Stimulated activated CD8-positive, alpha-beta memory T cell treated with anti-CD3 and anti-CD28 coated beads, Interleukin-4, amount 100 ng/mL, for 4 hours (primary cell): ENCODE results near the gene AGO3.
"Not testable (repeated sequence)": the region's sequence is repeated elsewhere in the genome, so short reads cannot be mapped to it uniquely, and the experiment has no call there.

ENCODE experiments used
- DNase-seq, 2 donors: peaks; one replicate each; pipeline ENCODE4 v3.0.0-alpha.2; 2020; ENCODE audit warnings: low read depth in 2 of 2, low spot score in 1 of 2

Gene AGO3

DNA sequence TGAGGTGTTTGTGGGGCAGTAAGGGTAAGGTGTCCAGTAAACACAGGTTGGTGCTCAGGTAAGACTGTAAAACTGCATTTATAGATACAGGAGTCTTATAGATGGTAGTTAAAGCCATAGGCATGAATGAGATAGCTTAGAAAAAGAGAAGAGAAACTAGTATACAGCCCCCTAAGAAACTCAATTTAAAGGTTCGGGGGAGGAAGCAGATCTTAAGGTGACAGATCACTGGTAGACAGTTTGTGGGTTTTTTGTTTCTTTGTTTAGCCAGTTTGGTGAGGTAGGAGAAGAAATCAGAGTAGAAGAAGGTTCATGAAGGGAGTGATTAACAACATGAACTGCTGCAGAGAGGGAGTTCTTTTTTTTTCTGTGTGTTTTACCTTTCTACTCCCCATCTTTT is 6.1 kb upstream of the AGO3 start:
- no peak for DNase-seq

DNA sequence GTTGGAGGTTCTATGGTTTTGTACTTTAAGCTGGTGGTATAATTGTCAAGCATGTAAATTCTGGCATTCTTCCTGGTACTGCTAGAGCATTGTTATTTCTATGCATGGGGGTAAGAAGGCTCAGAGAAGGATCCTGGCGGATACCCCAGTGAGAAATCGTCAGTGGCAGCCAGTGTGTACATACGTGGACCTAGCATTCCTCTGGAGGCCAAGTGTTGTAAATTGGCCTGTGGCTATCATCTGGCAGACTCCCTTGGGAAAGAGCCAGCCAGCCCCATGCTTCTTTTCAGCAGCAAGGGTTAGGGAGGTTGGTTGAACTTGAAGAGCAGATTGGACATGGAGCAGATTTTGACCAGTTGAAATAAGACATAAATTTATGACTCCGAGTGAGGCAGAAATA is 5.2 kb upstream of the AGO3 start:
- no peak for DNase-seq

DNA sequence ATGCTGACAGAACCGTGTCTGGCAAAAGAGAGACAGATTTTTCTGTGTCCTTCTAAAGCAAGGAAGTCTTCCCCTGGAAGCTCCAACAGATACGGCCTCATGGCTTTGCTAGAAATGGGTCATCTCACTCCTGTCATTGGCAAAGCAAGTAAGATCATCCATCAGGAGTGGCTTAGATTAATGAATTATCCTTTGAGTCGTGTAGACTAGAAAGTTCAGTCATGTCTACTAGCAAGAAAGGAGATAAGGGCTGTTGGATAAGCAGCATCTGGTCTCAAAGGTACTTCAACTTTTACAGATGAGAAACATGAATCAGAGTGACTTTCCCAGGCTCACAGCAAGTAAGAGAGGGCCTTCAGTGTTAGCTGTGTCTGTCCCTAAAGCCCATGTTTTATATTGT is 3.4 kb upstream of the AGO3 start:
- DNase-seq = no peak

DNA sequence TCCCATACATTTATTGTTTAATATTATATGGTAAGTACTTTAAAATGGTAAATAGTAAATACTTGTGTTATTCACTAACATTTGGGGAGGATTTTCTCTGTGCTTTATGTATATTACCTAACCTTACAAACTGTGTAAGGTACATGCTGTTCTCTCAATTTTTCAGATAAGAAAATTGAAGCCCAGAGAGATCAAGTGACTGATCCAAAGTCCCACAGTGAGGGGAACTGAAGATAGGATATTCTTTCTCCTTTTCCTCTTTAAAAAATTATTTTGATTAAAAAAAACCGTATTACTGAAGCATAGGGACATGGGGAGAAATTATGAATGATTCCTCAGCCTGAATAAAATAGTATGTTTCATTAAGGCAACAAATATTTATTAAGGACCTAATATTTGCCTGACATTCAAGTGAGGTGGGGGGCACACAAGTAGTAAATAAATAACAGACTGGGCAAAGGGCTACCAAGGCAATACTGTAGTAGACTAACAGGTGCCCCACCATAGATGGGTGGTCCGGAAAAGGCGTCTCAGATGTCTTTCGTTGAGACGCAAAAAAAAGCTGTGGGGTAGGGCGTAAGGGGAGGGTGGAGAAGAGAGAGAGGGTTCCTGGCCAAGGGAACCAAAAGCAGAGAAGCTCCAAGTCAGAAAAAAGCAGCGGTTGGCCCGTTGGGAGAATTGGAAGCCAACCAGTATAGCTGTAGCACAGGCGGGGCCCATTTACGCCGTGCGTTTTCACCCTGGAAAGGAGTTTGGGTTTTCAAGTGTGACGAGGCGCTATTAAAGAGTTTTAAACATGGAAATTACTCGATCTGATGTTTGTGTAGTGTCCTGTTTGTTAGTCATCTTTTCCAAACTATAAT is 944 bp upstream of the AGO3 start:
- peak; percentile 3 to 6 for DNase-seq

DNA sequence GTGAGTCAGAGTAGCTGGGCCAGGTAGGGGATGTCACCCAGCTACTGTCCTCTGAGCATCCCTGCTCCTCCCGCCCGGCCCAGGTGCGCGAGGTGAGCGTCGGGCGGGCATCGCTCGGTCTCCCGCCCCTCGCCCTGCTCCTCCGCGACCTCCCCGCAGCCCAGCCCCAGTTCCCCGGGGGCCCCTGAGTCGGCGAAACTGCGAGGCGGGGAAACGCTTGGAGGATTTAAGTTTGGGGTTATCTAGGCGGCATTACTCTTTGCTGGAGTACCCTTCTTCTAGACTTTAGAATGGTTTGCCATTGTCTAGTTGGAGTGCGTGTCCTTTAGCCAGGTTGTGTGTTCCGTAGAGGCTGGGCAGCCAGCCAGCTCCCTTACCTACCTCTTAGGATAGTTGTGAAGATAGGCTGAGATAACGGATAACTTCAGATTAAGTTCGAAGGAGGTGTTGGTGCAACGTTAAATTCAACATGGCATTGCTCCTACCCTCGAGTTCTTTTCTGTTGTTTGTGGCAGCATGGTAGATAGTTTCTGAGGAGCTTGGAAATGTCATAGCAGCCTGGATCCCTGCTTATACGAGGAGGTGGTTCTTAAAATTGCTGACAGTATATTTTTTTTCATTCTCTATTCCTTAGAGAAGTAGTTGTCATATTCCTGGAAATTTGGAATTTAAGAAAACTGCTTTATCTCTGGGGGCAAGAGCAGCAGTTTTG is 697 bp downstream of the AGO3 start:
- DNase-seq = no peak

DNA sequence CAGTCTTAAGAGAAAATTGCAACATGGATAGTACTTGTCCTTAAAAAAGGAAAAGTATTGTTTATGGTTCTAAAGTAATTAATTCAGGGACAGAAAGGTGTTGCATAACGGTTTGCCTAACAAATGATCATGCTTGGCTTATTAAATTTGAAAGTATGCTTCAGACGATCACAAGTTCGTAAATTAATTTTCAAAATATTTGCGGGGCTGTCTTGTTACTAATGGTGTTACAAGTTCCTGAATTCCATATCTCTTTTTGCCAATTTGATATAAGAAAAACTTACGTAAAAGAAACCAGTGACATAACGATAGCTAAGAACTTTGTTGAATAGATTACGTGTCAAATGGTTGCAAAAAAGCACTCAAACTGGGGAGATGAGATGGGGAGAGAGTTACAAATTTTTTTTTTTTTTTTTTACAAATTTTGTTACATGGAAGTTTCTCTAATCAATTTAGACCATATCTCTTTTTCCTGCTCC is 1.3 kb downstream of the AGO3 start:
- no peak for DNase-seq

DNA sequence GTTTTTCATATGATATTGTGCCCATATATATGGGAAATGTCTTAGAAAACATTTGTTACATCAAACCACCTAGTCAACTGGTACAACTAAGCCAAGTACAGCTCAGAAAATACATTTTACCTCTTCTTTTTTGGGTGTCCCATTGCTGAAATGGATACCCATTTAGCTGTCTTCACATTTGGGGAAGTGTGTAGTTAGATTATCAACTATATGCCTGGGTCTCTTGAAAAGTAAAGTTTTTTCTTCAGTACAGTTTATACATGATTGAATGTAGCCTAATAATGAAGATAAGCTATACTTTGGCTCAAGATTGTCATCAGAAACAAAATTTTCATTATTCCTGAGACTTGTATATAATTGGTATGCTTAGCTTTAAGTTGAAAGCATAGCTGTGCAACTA is 2.0 kb downstream of the AGO3 start:
- no peak for DNase-seq

DNA sequence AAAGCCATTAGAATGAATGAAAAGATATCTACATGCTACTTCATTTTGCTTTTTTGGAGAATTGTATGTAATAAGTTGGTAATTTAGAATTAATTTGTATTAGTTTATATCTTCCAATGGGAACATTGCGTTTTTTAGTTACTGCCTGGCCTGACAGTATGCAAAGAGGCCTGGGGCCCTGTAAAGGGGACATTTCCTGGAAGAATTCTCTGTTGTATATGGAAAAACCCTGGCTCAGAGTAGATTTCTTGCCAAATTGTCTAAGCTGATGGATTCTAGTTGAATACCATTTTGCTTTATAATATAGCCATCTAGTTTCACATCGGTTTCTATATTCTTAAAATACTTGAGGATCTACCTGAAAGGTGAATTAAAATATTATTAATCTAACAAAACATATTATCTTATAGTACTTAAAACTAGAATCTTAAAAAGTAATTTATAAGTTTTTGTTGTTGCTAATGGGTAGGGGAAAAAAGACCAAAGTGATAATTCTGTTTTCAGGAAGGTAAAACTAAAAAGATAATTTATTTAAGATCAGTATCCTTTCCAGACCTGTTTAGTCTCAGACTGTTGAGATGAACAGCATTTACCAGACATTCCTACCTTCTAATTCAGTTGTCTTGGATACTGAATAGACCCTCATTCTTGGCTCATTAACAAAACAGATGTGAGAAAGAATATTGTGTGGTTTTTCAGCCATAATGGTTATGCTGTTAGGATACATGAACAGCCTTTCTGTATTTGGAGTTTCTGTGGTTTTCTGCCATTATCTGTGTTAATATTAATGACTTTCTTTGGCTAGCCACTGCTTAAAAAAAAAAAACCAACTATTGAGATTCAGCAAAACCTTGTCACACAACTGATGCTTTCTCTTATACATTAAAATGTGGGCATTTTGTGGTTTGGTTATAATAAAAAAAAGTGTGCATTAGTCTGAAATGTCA is 4.8 kb downstream of the AGO3 start:
- DNase-seq = no peak

DNA sequence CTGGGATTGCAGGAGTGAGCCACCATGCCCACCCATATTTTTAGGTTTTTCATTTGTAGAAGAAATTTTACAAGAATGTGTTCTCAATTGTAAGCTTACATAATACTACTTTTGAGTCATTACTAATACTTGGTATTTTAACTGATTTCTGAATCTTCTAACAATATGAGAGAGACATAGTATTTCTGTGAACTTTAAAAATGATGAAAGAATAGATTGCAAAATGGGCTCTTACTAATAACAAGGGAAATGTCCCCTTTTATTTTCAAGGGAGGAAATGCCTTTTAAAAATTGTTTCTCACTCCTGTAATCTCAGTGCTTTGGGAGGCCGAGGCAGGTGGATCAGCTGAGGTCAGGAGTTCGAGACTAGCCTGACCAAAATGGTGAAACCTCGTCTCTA is 5.9 kb downstream of the AGO3 start:
- no peak for DNase-seq

DNA sequence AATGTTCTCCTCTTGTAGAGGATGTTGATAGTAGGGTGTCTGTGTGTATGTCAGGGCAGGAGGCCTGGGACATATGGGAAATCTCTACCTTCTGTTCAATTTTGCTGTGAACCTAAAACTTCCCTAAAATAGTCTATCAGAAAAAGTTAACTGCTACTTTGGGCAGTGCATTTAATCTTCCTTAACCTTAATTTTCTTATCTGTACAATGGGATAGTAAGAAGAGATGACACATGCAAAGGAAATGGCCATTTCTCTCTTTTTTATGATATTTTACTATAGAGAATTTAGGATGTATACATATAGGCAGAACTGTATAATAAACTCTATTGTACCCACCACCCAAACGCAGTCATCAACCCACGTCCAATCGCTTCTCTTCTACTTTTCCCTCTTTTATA is 8.6 kb downstream of the AGO3 start:
- DNase-seq = no peak

DNA sequence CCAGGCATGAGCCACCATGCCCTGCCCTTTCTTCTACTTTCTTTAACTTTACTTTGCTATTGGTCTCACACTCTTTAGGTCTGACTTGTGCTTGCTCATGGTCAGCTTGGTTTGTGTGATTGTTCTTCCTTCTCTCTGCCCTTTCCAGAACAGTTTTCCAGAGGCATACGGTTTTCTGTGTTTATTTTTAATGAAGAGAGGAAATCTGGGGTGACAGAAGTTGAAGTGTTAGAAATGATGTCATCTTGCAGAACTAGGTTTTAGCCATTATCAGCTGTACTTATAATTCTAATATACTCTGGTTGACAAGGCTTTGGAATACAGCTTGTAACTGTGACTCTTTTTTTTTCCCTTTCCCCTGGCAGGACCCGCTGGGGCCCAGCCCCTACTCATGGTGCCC is 14.4 kb downstream of the AGO3 start:
- no peak for DNase-seq

DNA sequence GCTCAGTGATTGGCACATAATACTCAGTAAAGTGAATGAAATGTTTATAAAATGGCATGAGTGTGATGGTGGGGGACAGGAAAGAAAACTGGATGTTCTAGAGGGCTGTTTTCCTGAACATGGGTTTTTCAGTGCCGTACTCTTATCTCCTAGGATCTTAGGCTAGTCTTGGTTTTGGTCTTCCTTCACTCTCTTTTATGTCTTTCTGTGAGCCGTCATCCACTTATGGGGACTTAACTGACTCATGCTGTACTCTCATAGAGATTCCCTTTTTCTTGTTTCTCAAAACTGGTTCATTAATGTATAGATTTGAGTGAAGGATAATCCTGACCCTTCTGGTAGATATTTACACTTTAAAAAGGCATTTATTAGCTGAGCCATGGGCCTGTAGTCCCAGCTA is 16.6 kb downstream of the AGO3 start:
- DNase-seq = no peak

DNA sequence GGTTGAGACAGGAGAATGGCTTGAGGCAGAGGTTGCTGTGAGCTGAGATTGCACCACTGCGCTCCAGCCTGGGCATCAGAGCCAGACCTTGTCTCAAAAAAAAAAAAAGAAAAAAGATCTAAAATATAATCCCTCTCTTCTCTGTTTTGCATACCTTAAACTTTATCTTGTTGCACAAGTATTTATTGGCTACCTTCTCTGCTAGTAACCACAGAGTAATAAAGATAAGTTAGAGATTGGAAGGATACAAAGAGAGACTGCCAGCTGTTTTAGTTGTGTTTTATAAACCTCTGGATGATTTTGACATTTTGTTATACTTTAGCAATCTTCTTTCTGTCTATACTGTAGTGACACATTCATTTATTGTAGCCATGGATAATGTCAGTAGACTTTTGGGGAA is 27.7 kb downstream of the AGO3 start:
- no peak for DNase-seq

DNA sequence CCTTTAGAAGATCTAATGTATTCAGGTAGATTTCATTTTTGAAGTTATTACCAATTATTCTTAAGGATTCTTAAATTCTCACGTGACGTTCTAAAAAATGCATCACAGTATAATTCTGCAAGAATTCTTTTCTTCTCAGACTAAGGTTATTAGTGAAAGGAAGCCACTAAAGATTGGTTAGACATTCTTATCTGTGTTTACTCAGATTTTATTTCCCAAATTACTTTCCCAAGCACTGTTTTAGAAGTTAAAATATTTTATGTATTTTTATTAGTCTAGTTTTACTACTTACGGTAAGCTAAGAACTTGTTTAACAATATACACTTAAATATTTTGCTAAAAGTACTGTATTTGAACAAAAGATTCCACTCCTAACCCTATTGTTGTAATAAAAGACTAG is 28.4 kb downstream of the AGO3 start:
- DNase-seq = no peak

DNA sequence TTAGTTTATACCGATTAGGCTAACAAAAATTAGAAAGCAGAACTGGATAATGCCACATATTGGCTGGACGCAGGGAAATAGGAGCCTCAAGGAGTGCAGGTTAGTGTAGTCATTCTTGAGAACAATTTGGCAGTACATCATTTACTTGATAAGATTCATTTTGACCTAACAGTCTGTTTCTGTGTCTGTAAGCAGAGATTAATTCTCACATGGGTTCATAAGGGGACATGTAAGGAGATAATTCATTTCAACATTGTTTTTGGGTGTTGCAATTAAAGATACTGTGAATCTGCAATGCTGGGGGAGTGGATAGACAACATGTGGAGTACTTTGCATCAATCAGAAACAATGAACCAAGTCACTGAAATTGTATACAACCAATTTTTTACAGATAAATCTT is 32.0 kb downstream of the AGO3 start:
- DNase-seq = no peak

DNA sequence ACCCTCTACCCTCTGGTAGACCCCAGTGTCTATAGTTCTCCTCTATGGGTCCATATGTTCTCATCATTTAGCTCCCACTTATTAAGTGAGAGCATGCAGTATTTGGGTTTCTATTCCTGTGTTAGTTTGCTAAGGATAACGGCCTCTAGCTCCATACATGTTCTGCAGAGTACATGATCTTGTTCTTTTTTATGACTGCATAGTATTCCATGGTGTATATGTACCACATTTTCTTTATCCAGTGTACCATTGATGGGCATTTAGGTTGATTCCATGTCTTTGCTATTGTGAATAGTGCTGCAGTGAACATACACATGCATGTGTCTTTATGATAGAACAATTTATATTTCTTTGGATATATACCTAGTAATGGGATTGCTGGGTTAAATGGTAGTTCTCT is 33.4 kb downstream of the AGO3 start:
- DNase-seq = not testable (repeated sequence)

DNA sequence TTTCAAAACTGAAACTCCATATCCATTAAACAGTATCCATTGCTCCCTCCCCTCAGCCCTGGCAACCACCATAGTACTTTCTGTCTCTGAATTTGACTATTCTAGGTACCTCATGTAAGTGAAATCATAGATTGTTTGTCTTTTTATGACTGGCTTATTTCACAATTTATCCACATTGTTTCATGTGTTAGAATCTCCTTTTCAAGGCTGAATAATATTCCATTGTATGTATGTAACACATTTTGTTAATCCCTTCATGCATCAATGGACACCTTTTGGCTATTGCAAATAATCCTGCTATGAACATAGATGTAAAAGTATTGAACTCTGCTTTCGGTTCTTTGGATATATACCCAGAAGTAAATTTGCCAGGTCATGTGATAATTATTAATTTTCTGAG is 37.5 kb downstream of the AGO3 start:
- DNase-seq = no peak

DNA sequence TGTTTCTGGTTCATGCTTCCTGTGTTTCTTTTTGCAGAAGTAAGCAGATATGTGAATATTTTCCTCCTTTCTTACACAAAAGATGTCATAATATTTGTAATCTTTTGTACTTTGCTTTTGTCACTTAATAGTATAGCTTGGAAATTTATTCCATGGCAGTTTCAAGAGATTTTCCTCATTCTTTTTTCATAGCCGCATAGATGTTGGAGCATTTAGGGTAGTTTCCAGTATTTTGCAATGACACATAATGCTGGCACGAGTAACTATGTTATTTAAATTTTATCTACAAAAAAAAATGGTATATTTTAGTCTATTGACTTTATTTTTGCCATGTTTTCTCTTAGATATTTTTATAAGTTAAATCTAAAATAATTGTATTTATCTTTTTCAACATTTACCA is 40.7 kb downstream of the AGO3 start:
- DNase-seq = no peak

DNA sequence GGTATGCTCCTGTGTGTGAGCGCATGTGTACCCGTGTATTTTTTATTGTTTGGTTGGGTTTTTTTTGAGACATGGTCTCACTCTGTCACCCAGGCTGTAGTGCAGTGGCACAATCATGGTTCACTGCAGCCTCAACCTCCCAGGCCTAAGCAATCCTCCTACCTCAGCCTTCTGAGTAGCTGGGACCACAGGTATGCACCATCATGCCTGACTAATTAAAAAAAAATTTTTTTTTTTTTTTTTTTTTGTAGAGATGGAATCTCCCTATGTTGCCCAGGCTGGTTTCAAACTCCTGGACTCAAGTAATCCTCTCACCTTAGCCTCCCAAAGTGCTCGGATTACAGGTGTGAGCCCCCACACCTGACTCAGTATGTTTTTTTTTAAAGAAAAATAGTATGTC is 41.7 kb downstream of the AGO3 start:
- DNase-seq = not testable (repeated sequence)

DNA sequence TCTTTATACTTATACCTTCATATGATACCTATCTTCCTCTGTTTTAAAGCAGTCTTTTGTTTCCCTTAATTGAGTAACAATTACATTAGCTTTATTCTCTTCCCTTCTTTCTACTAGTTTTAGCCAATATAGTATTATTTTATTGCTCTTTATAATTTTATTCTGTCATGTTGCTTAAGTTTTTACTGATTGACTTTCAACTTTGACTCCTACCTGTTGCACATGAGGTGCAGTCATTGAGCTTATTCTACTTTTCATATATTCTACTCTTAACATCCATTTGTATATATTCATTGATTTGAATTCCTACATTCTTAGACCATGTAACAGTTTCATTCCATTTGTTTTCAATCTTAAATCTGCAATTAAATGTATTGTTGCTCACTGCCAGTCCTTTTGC is 49.2 kb downstream of the AGO3 start:
- DNase-seq = no peak

DNA sequence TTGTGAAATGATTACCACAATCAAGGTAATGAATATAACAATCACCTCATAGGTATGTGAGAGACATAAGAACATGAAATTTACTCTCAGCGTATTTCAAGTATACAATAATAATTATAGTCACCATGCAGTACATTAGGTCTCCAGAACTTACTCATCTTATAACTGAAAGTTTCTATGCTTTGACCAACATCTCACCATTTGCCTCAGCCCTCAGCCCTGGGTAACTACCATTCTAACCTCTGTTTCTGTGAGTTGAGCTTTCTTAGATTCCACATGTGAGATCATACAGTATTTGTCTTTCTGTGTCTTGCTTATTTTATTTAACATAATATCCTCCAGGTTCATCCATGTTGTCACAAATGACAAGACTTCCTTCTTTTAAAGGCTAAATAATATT is 57.3 kb downstream of the AGO3 start:
- no peak for DNase-seq
